Ovary (tissue), 9 donors: ENCODE results near the gene ABLIM1. TPM values are rescaled to one million over a fixed set of nuclear protein-coding genes. Genes with fewer than 3 reads are reported as not detected.

Source experiments
- DNase-seq, 5 donors: peaks; one replicate each; pipeline ENCODE4 v3.0.0-alpha.2; 2019 to 2020
- H3K27ac ChIP-seq, 2 donors: fragments of 200-600 bp; one replicate each; pipeline versions ENCODE4 v1.5.1 to v1.8.0; 2019 to 2022
- H3K27me3 ChIP-seq: fragments of 200-600 bp; one replicate; pipeline ENCODE4 v1.8.0; 2022
- H3K36me3 ChIP-seq: fragments of 200-600 bp; sonication (generic); one replicate; pipeline ENCODE4 v1.5.1; 2019
- H3K4me1 ChIP-seq: one replicate; pipeline ENCODE4 v1.8.1; 2013; ENCODE audit warnings: mild to moderate bottlenecking, moderate library complexity; ENCODE audit not compliant: insufficient read depth
- H3K4me3 ChIP-seq: fragments of 200-600 bp; sonication (generic); one replicate; pipeline ENCODE4 v1.5.1; 2017
- H3K9me3 ChIP-seq, 2 donors: fragments of 200-600 bp in 1 of 2; sonication (generic) in 1 of 2; one replicate each; pipeline versions ENCODE4 v1.5.1 to v1.8.1; 2013 to 2019; ENCODE audit warnings: mild to moderate bottlenecking in 1 of 2, moderate library complexity in 1 of 2
- CTCF ChIP-seq, 3 donors: fragments of 450-650 bp in 2 of 3; fragments of 200-600 bp in 1 of 3; IDR thresholded peaks; one replicate each; pipeline versions ENCODE4 v1.5.1 to v1.8.0; 2016 to 2022; ENCODE audit warnings: antibody characterized with exemption in 3 of 3, mild to moderate bottlenecking in 1 of 3
- EP300 ChIP-seq: sonication (generic); formaldehyde crosslinking; IDR thresholded peaks from one replicate; pipeline ENCODE4 v1.6.1; 2017; ENCODE audit warnings: antibody characterized with exemption
- POLR2A ChIP-seq: fragments of 450-650 bp; IDR thresholded peaks from one replicate; pipeline ENCODE4 v1.6.1; 2017; ENCODE audit warnings: antibody characterized with exemption, mild to moderate bottlenecking, moderate library complexity
- WGBS, 3 donors: extraction: QIAGEN DNeasy Blood & Tissue Kit in 1 of 3; methylation state at CpG; one replicate each; pipeline versions ENCODE4 v1.1.5 to v1.1.7; 2013 to 2017; 5-methylcytosine and 5-hydroxymethylcytosine counted together
- intact Hi-C, 4 donors: fragments of 100-400 bp; cut with DNase I; formaldehyde crosslinking; loops; one replicate each; pipeline versions ENCODE4 v1.11.0 to v1.15.1; 2022 to 2023
- polyA plus RNA-seq, 2 donors: library from polyadenylated mRNA; stranded (reverse); fragments of 200-250 nt in 1 of 2; fragments of 350-450 nt in 1 of 2; fragmentation: Illumina TruSeq in 1 of 2; extraction: RNeasy Lipid Tissue Mini Kit (QIAGEN cat#74804) in 1 of 2; gene quantifications; one replicate each; pipeline ENCODE4 v1.2.3, GENCODE V29; 2013 to 2014
- total RNA-seq, 7 donors: library from RNA; depleted of rRNA in 2 of 7; stranded (reverse); fragments of >200 nt in 2 of 7; fragmentation: NEBNext Ultra II Directional in 3 of 7; extraction: Animal tissue kit (Norgen Biotek cat#: 25700) in 3 of 7; gene quantifications; one replicate each; pipeline versions ENCODE4 v1.1.0 to v1.2.4, GENCODE V29; 2016 to 2023
- donor health status: DM: no; HTN: no; CAD: no; lungs with moderate emphysema.
- donor health status: DM: no; HTN: no; CAD: no.
- donor health status: Bipolar disorder and iron deficiency.
- donor health status: DM: yes; HTN: yes; CAD: no.
- donor health status: DM: no; HTN: no; CAD: no.
- donor health status: DM: yes; HTN: yes; CAD: no.

Gene ABLIM1
- total and polyA plus RNA-seq, 9 donors: 155 to 505 (median 283) TPM

- Histone ChIP-seq H3K9me3 (no peaks in the 10 kb centered on the region), H3K4me1 (peaks cover 7% of the 10 kb centered on the region), H3K27ac (no peak overlapping the region), H3K36me3 (no peaks in the 10 kb centered on the region), H3K4me3 (no peak overlapping the region), H3K27me3 (no peaks in the 10 kb centered on the region)
- intact Hi-C loops: no loop called here
- no peak for DNase-seq
- TF ChIP-seq POLR2A (no peak), CTCF (IDR thresholded peaks at IDR 0.05) (no peak), EP300 (no peak)
- 93 to 98% (median 94%) methylated on average over 3 of the region's 3 CpGs for WGBS, 3 donors
Measured at GRCh38 chr10:114618722-114619121, 39.4 kb downstream of the ABLIM1 start.

GRCh38 chr10:114616516-114616915, 41.6 kb downstream of the ABLIM1 start:
- WGBS, 3 donors: 96 to 98% (median 97%) methylated on average over 4 of the region's 4 CpGs
- no peaks in the 10 kb centered on the region for H3K4me1 ChIP-seq
- H3K9me3 ChIP-seq: no peaks in the 10 kb centered on the region
- no peaks in the 10 kb centered on the region for H3K36me3 ChIP-seq
- intact Hi-C loops: no loop called here
- no peaks in the 10 kb centered on the region for H3K27me3 ChIP-seq
- no peak overlapping the region for H3K4me3 ChIP-seq
- H3K27ac ChIP-seq: no peak overlapping the region
- TF ChIP-seq CTCF (IDR thresholded peaks at IDR 0.05) (no peak), POLR2A (no peak), EP300 (no peak)
- DNase-seq: no peak

- Histone ChIP-seq H3K4me3 (no peak overlapping the region), H3K27me3 (no peaks in the 10 kb centered on the region), H3K27ac (no peak overlapping the region), H3K4me1 (no peaks in the 10 kb centered on the region), H3K9me3 (no peaks in the 10 kb centered on the region), H3K36me3 (no peaks in the 10 kb centered on the region)
- intact Hi-C loops: no loop called here
- DNase-seq: no peak
- 98 to 100% (median 100%) methylated on average over 1 of the region's 1 CpG for WGBS, 3 donors
- no peak for TF ChIP-seq CTCF (IDR thresholded peaks at IDR 0.05)
- no peak for TF ChIP-seq POLR2A
- TF ChIP-seq EP300: no peak
Measured at GRCh38 chr10:114616103-114616502, 42.0 kb downstream of the ABLIM1 start.

GRCh38 chr10:114615600-114616007, 42.5 kb downstream of the ABLIM1 start:
- H3K4me1 ChIP-seq: no peaks in the 10 kb centered on the region
- intact Hi-C loops: no loop called here

More at GRCh38 chr10:114615600-114616007, 42.5 kb downstream of the ABLIM1 start:
- H3K27me3 ChIP-seq: no peaks in the 10 kb centered on the region
- H3K27ac ChIP-seq: no peak overlapping the region
- H3K36me3 ChIP-seq: no peaks in the 10 kb centered on the region
- no peaks in the 10 kb centered on the region for H3K9me3 ChIP-seq
- no peak overlapping the region for H3K4me3 ChIP-seq
- no peak for TF ChIP-seq POLR2A
- TF ChIP-seq EP300: no peak
- TF ChIP-seq CTCF (IDR thresholded peaks at IDR 0.05): no peak
- DNase-seq: no peak
- WGBS, 3 donors: 85 to 90% (median 88%) methylated on average over 1 of the region's 1 CpG
